ENCODE data around the gene TUBA1B. TPM values are rescaled to one million over a fixed set of nuclear protein-coding genes. Genes with fewer than 3 reads are reported as not detected.
"Not testable (repeated sequence)": the region's sequence is repeated elsewhere in the genome, so short reads cannot be mapped to it uniquely, and the experiment has no call there.

The TUBA1B gene
- total and polyA plus RNA-seq, 2 donors from 2014 or later: 533 to 537 TPM

- intact Hi-C loops (cut with DNase I): no loop called here
- no peak for FAIRE-seq
Observed at GRCh38 chr12:49144384-49144783, 13.2 kb upstream of the TUBA1B start.

DNA sequence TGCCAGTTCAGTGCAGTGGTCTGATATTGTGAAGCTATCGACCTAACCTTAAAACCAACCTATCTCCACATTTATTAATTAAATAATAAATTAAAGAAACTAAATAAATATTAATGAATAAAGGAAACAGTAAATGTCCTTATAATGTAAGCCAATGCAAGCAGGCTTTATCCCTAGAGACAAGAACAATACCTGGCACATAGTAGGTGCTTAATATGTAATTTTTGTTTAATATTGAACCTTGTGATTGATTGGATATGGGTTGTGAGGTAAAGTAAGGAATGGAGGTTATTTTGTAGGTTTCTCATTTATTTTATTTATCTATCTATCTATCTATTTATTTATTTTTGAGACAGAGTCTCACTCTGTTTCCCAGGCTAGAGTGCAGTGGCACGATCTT lies 7.8 kb upstream of the TUBA1B start:
- H3K4me1 ChIP-seq (ENCODE audit: control insufficient read depth in 2 of 3, insufficient read depth in 2 of 3, low read depth in 1 of 3, low read length in 3 of 3): no peaks in the 10 kb centered on the region
- TF ChIP-seq, protein P1, sequence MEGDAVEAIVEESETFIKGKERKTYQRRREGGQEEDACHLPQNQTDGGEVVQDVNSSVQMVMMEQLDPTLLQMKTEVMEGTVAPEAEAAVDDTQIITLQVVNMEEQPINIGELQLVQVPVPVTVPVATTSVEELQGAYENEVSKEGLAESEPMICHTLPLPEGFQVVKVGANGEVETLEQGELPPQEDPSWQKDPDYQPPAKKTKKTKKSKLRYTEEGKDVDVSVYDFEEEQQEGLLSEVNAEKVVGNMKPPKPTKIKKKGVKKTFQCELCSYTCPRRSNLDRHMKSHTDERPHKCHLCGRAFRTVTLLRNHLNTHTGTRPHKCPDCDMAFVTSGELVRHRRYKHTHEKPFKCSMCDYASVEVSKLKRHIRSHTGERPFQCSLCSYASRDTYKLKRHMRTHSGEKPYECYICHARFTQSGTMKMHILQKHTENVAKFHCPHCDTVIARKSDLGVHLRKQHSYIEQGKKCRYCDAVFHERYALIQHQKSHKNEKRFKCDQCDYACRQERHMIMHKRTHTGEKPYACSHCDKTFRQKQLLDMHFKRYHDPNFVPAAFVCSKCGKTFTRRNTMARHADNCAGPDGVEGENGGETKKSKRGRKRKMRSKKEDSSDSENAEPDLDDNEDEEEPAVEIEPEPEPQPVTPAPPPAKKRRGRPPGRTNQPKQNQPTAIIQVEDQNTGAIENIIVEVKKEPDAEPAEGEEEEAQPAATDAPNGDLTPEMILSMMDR (IDR thresholded peaks at IDR 0.05; ENCODE audit: borderline replicate concordance, extremely low read depth, insufficient read depth): no peak
- H3K27ac ChIP-seq (ENCODE audit: low read depth in 2 of 2, low read length in 2 of 2): no peak overlapping the region
- no peaks in the 10 kb centered on the region for H3K27me3 ChIP-seq (ENCODE audit: control insufficient read depth, insufficient read depth, low read length)
- H3K9me3 ChIP-seq (ENCODE audit: control insufficient read depth in 2 of 3, insufficient read depth in 1 of 3, low read length in 3 of 3): no peaks in the 10 kb centered on the region
- intact Hi-C loops (cut with DNase I): no loop called here
- no peak for DNase-seq
- H3K4me3 ChIP-seq (ENCODE audit: low read length in 3 of 3): no peak overlapping the region
- no peak for FAIRE-seq
- H3K36me3 ChIP-seq (ENCODE audit: control insufficient read depth in 2 of 3, insufficient read depth in 3 of 3, low read length in 3 of 3): no peaks in the 10 kb centered on the region
- no peak overlapping the region for H3K9ac ChIP-seq (ENCODE audit: low read length in 3 of 3)

More at GRCh38 chr12:49144384-49144783, 13.2 kb upstream of the TUBA1B start:
- Histone ChIP-seq H3K4me3 (ENCODE audit: low read length in 3 of 3) (no peak overlapping the region), H3K27me3 (ENCODE audit: control insufficient read depth, insufficient read depth, low read length) (no peaks in the 10 kb centered on the region), H3K4me1 (ENCODE audit: control insufficient read depth in 2 of 3, insufficient read depth in 2 of 3, low read depth in 1 of 3, low read length in 3 of 3) (no peaks in the 10 kb centered on the region), H3K9ac (ENCODE audit: low read length in 3 of 3) (no peak overlapping the region), H3K36me3 (ENCODE audit: control insufficient read depth in 2 of 3, insufficient read depth in 3 of 3, low read length in 3 of 3) (no peaks in the 10 kb centered on the region), H3K9me3 (ENCODE audit: control insufficient read depth in 2 of 3, insufficient read depth in 1 of 3, low read length in 3 of 3) (no peaks in the 10 kb centered on the region), H3K27ac (ENCODE audit: low read depth in 2 of 2, low read length in 2 of 2) (no peak overlapping the region)
- DNase-seq: no peak
- TF ChIP-seq, protein P1 (IDR thresholded peaks at IDR 0.05; ENCODE audit: borderline replicate concordance, extremely low read depth, insufficient read depth): no peak

GRCh38 chr12:49138587-49138986 lies 7.4 kb upstream of the TUBA1B start:
- no peak for DNase-seq
- Histone ChIP-seq H3K27ac (ENCODE audit: low read depth in 2 of 2, low read length in 2 of 2) (no peak overlapping the region), H3K4me1 (ENCODE audit: control insufficient read depth in 2 of 3, insufficient read depth in 2 of 3, low read depth in 1 of 3, low read length in 3 of 3) (no peaks in the 10 kb centered on the region), H3K36me3 (ENCODE audit: control insufficient read depth in 2 of 3, insufficient read depth in 3 of 3, low read length in 3 of 3) (no peaks in the 10 kb centered on the region), H3K4me3 (ENCODE audit: low read length in 3 of 3) (no peak overlapping the region), H3K9me3 (ENCODE audit: control insufficient read depth in 2 of 3, insufficient read depth in 1 of 3, low read length in 3 of 3) (no peaks in the 10 kb centered on the region), H3K9ac (ENCODE audit: low read length in 3 of 3) (no peak overlapping the region), H3K27me3 (ENCODE audit: control insufficient read depth, insufficient read depth, low read length) (no peaks in the 10 kb centered on the region)
- TF ChIP-seq, protein P1 (IDR thresholded peaks at IDR 0.05; ENCODE audit: borderline replicate concordance, extremely low read depth, insufficient read depth): no peak
- intact Hi-C loops (cut with DNase I): no loop called here
- FAIRE-seq: no peak

GRCh38 chr12:49137476-49137875 lies 6.3 kb upstream of the TUBA1B start:
- Histone ChIP-seq H3K9ac (ENCODE audit: low read length in 3 of 3) (no peak overlapping the region), H3K27me3 (ENCODE audit: control insufficient read depth, insufficient read depth, low read length) (no peaks in the 10 kb centered on the region), H3K4me1 (ENCODE audit: control insufficient read depth in 2 of 3, insufficient read depth in 2 of 3, low read depth in 1 of 3, low read length in 3 of 3) (peaks cover 0 to under 1% (median 0%) of the 10 kb centered on the region in 3 donors), H3K27ac (ENCODE audit: low read depth in 2 of 2, low read length in 2 of 2) (no peak overlapping the region), H3K4me3 (ENCODE audit: low read length in 3 of 3) (no peak overlapping the region), H3K9me3 (ENCODE audit: control insufficient read depth in 2 of 3, insufficient read depth in 1 of 3, low read length in 3 of 3) (no peaks in the 10 kb centered on the region), H3K36me3 (ENCODE audit: control insufficient read depth in 2 of 3, insufficient read depth in 3 of 3, low read length in 3 of 3) (no peaks in the 10 kb centered on the region)
- intact Hi-C loops (cut with DNase I): no loop called here
- no peak for DNase-seq
- FAIRE-seq: no peak
- TF ChIP-seq, protein P1 (IDR thresholded peaks at IDR 0.05; ENCODE audit: borderline replicate concordance, extremely low read depth, insufficient read depth): no peak

- H3K4me3 ChIP-seq (ENCODE audit: low read length in 3 of 3); FAIRE-seq; H3K27me3 ChIP-seq (ENCODE audit: control insufficient read depth, insufficient read depth, low read length); DNase-seq; H3K9ac ChIP-seq (ENCODE audit: low read length in 3 of 3); H3K36me3 ChIP-seq (ENCODE audit: control insufficient read depth in 2 of 3, insufficient read depth in 3 of 3, low read length in 3 of 3); H3K9me3 ChIP-seq (ENCODE audit: control insufficient read depth in 2 of 3, insufficient read depth in 1 of 3, low read length in 3 of 3); H3K27ac ChIP-seq (ENCODE audit: low read depth in 2 of 2, low read length in 2 of 2); H3K4me1 ChIP-seq (ENCODE audit: control insufficient read depth in 2 of 3, insufficient read depth in 2 of 3, low read depth in 1 of 3, low read length in 3 of 3); intact Hi-C loops (cut with DNase I): not testable (repeated sequence)
Observed at GRCh38 chr12:49136997-49137396, 5.8 kb upstream of the TUBA1B start.
